H9 (cell line): ENCODE results near the gene WEE1. TPM values are rescaled to one million over a fixed set of nuclear protein-coding genes. Genes with fewer than 3 reads are reported as not detected.
A peak's percentile ranks its signal among the peaks of the same experiment; 100 is the strongest.

Source experiments
- DNase-seq: peaks from one replicate; pipeline ENCODE4 v3.0.0-alpha.2; 2017
- H2AFZ ChIP-seq: one replicate; pipeline ENCODE4 v1.6.1; 2013; ENCODE audit warnings: mild to moderate bottlenecking, low read length, control low read depth, moderate library complexity
- H2AK5ac ChIP-seq: 2 replicates; pipeline ENCODE4 v1.6.1; 2013; ENCODE audit warnings: low read length, control low read depth, mixed read lengths; ENCODE audit not compliant: insufficient read length
- H2BK120ac ChIP-seq: one replicate; pipeline ENCODE4 v1.6.1; 2013; ENCODE audit warnings: low read depth, mild to moderate bottlenecking, low read length, control low read depth, inconsistent platforms; ENCODE audit not compliant: poor library complexity, severe bottlenecking
- H2BK12ac ChIP-seq: 2 replicates; pipeline ENCODE4 v1.6.1; 2013; ENCODE audit warnings: low read length, control low read depth, mixed read lengths, low read depth; ENCODE audit not compliant: insufficient read length
- H2BK15ac ChIP-seq: 2 replicates; pipeline ENCODE4 v1.6.1; 2013; ENCODE audit warnings: low read depth, low read length, control low read depth
- H2BK20ac ChIP-seq: one replicate; pipeline ENCODE4 v1.6.1; 2013; ENCODE audit warnings: low read depth, mild to moderate bottlenecking, low read length, control low read depth, inconsistent platforms; ENCODE audit not compliant: poor library complexity, severe bottlenecking
- H2BK5ac ChIP-seq: 2 replicates; pipeline ENCODE4 v1.6.1; 2013; ENCODE audit warnings: low read length, control low read depth, mixed read lengths; ENCODE audit not compliant: insufficient read length
- H3K14ac ChIP-seq: 2 replicates; pipeline ENCODE4 v1.6.1; 2013; ENCODE audit warnings: low read length, control low read depth; ENCODE audit not compliant: insufficient read depth
- H3K18ac ChIP-seq: 2 replicates; pipeline ENCODE4 v1.6.1; 2013; ENCODE audit warnings: low read depth, mild to moderate bottlenecking, mixed read lengths, low read length, control low read depth; ENCODE audit not compliant: insufficient read length
- H3K23ac ChIP-seq: 2 replicates; pipeline ENCODE4 v1.6.1; 2013; ENCODE audit warnings: low read length, control low read depth, mixed read lengths, low read depth; ENCODE audit not compliant: insufficient read length
- H3K23me2 ChIP-seq: 2 replicates; pipeline ENCODE4 v1.6.1; 2013; ENCODE audit warnings: low read depth, mild to moderate bottlenecking, mixed read lengths, low read length, control low read depth; ENCODE audit not compliant: insufficient read length, poor library complexity, severe bottlenecking
- H3K27ac ChIP-seq: 2 replicates; pipeline ENCODE4 v1.5.1; 2013; ENCODE audit warnings: low read length, control low read depth, mixed read lengths, low read depth; ENCODE audit not compliant: insufficient read length
- H3K27me3 ChIP-seq: 2 replicates; pipeline ENCODE4 v1.6.1; 2013; ENCODE audit warnings: low read length, control low read depth, inconsistent platforms; ENCODE audit not compliant: insufficient read depth
- H3K4ac ChIP-seq: 2 replicates; pipeline ENCODE4 v1.6.1; 2013; ENCODE audit warnings: low read depth, mild to moderate bottlenecking, control low read depth, inconsistent platforms, low read length, moderate library complexity
- H3K4me1 ChIP-seq: 2 replicates; pipeline ENCODE4 v1.6.1; 2013; ENCODE audit warnings: low read length, control low read depth, inconsistent platforms; ENCODE audit not compliant: insufficient read depth
- H3K4me2 ChIP-seq: 2 replicates; pipeline ENCODE4 v1.6.1; 2013; ENCODE audit warnings: low read length, control low read depth, mixed read lengths; ENCODE audit not compliant: insufficient read length, insufficient read depth
- H3K56ac ChIP-seq: 2 replicates; pipeline ENCODE4 v1.6.1; 2013; ENCODE audit warnings: low read depth, mild to moderate bottlenecking, mixed read lengths, low read length, control low read depth; ENCODE audit not compliant: insufficient read length
- H3K79me1 ChIP-seq: 2 replicates; pipeline ENCODE4 v1.6.1; 2013; ENCODE audit warnings: low read depth, mild to moderate bottlenecking, moderate library complexity, low read length, control low read depth, inconsistent platforms; ENCODE audit not compliant: insufficient read depth, poor library complexity, severe bottlenecking
- H3K79me2 ChIP-seq: 2 replicates; pipeline ENCODE4 v1.6.1; 2013; ENCODE audit warnings: low read length, control low read depth, inconsistent platforms; ENCODE audit not compliant: insufficient read depth
- H3K9ac ChIP-seq: 2 replicates; pipeline ENCODE4 v1.6.1; 2013; ENCODE audit warnings: low read length, control low read depth, mixed read lengths; ENCODE audit not compliant: insufficient read length; ENCODE audit errors: extremely low read depth
- H3K9me3 ChIP-seq: one replicate; pipeline ENCODE4 v1.6.1; 2013; ENCODE audit warnings: low read depth, low read length, inconsistent platforms; ENCODE audit not compliant: control insufficient read depth
- H3T11ph ChIP-seq: one replicate; pipeline ENCODE4 v1.6.1; 2013; ENCODE audit warnings: mild to moderate bottlenecking, low read length, control low read depth, inconsistent platforms
- H4K20me1 ChIP-seq: one replicate; pipeline ENCODE4 v1.6.1; 2013; ENCODE audit not compliant: control insufficient read depth, insufficient read length, insufficient read depth
- H4K5ac ChIP-seq: 2 replicates; pipeline ENCODE4 v1.6.1; 2013; ENCODE audit warnings: low read depth, mild to moderate bottlenecking, mixed read lengths, low read length, control low read depth; ENCODE audit not compliant: insufficient read length
- H4K8ac ChIP-seq: replicated peaks from 2 replicates; pipeline ENCODE4 v1.6.1; 2013; ENCODE audit warnings: low read length, control low read depth, mixed read lengths, low read depth; ENCODE audit not compliant: insufficient read length
- H4K91ac ChIP-seq: 2 replicates; pipeline ENCODE4 v1.6.1; 2013; ENCODE audit warnings: low read depth, mild to moderate bottlenecking, moderate library complexity, mixed read lengths, low read length, control low read depth; ENCODE audit not compliant: insufficient read length
- H3K27ac Mint-ChIP-seq, 3 experiments: 2 replicates in 2 of 3; 3 replicates in 1 of 3; pipeline ENCODE4 v1.8.0; 2020 to 2021; ENCODE audit warnings: mixed read lengths in 3 of 3, mild to moderate bottlenecking in 1 of 3, moderate library complexity in 1 of 3
- H3K27me3 Mint-ChIP-seq: 2 replicates; pipeline ENCODE4 v1.8.0; 2021; ENCODE audit warnings: low read depth, mild to moderate bottlenecking, moderate library complexity, mixed read lengths
- H3K36me3 Mint-ChIP-seq, 3 experiments: 2 replicates in 2 of 3; 3 replicates in 1 of 3; pipeline ENCODE4 v1.8.0; 2020 to 2021; ENCODE audit warnings: low read depth in 3 of 3, mixed read lengths in 3 of 3; ENCODE audit not compliant: insufficient read depth in 1 of 3
- H3K4me1 Mint-ChIP-seq, 2 experiments: 2 replicates each; pipeline ENCODE4 v1.8.0; 2020; ENCODE audit warnings: mixed read lengths in 2 of 2
- H3K4me3 Mint-ChIP-seq, 2 experiments: 2 replicates in 1 of 2; 3 replicates in 1 of 2; pipeline ENCODE4 v1.8.0; 2020 to 2021; ENCODE audit warnings: mild to moderate bottlenecking in 2 of 2, mixed read lengths in 2 of 2, moderate library complexity in 1 of 2
- H3K9me3 Mint-ChIP-seq, 2 experiments: 2 replicates in 1 of 2; 3 replicates in 1 of 2; pipeline ENCODE4 v1.8.0; 2020; ENCODE audit warnings: mild to moderate bottlenecking in 2 of 2, mixed read lengths in 2 of 2, moderate library complexity in 1 of 2
- WGBS: extraction: QIAGEN DNeasy Blood & Tissue Kit; methylation state at CpG from one replicate; pipeline ENCODE4 v1.1.7; 2013; ENCODE audit warnings: missing lambda C conversion rate, low lambda C conversion rate, mixed read lengths; ENCODE audit not compliant: insufficient read length; ENCODE audit errors: extremely low coverage; 5-methylcytosine and 5-hydroxymethylcytosine counted together
- total RNA-seq: library from RNA; stranded (reverse); gene quantifications from 2 replicates; pipeline ENCODE4 v1.2.1, GENCODE V29; 2021
- TF ChIP-seq, protein P1 (sequence below): fragments of 200-600 bp; sonication (generic); conservative IDR thresholded peaks from 3 replicates; pipeline ENCODE4 v1.8.0; 2021; ENCODE audit warnings: antibody characterized with exemption, mild to moderate bottlenecking

Gene WEE1
- total RNA-seq, 1 experiment from 2014 or later: 142 TPM

DNA sequence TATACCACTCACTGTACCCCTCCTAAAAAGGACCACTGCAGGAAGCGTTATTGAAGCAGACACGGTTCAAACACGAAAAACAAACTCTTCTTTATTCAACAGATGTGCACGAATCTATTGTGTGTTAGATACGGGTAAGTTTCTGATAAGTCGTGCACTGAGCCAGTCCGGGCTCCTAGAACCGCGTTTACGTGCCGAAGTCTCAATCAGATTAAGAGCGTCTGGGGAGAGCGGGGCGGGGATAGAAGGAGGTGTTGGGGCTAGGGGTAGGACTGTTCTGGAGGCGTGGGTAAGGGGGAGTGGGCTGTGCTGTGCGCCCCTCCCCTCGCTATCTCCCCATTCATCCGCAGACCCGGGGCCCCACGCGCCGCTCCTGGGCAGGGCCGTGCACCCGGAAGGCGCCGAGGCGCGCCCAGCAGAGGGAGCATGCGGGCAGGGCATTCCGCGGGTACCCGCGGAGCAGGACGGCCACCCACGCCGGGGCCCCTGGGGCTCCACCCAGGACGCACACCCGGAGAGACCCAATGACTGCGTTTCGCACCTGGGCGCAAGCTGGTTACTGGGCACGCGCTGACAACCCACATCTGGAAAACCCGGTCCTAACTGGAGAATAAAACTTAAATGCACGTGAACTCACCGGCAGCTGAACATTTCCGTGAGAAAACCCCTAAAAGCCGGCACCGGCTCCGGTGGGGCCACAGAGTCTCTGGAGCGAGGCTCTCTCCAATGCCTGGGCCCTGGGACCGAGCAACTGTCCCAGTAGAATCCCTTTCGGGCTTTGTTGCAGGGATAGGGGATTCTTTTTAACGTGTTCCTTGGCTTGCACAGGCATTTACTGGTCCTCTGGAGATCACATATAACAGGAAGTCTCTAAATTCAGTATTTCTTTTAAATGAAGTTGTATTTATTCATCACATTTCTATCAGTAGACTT, 40.6 kb downstream of the WEE1 start:
- H3K4me1 ChIP-seq: no peaks in the 10 kb centered on the region
- H3K14ac ChIP-seq: peak overlapping the region; percentile 94; the same call in 1 of the 2 replicates
- no peaks in the 10 kb centered on the region for H3K9me3 ChIP-seq
- no peak overlapping the region for H2BK15ac ChIP-seq
- H3K4me3 Mint-ChIP-seq: peak overlapping the region; percentile 72 to 77
- H3T11ph ChIP-seq: peak overlapping the region; percentile 77
- peak overlapping the region; percentile 57 for H2AFZ ChIP-seq
- no peaks in the 10 kb centered on the region for H4K20me1 ChIP-seq
- no peak overlapping the region for H3K23ac ChIP-seq
- no peak overlapping the region for H2AK5ac ChIP-seq
- no peak overlapping the region for H4K91ac ChIP-seq
- H3K27me3 ChIP-seq: no peaks in the 10 kb centered on the region
- H4K5ac ChIP-seq: peak overlapping the region; percentile 10
- peaks cover 0 to 7% (median 1%) of the 10 kb centered on the region in 3 experiments; a peak in 3 of 7 replicates for H3K36me3 Mint-ChIP-seq
- no peak overlapping the region for H2BK120ac ChIP-seq
- WGBS: no CpG with 5 or more reads among the region's 54 CpGs
- no peaks in the 10 kb centered on the region for H3K79me1 ChIP-seq
- H3K4me2 ChIP-seq: peak overlapping the region; percentile 69
- peak overlapping the region; percentile 5; the same call in 1 of the 2 replicates for H3K4ac ChIP-seq
- no peak overlapping the region for H3K56ac ChIP-seq
- no peak overlapping the region for H2BK12ac ChIP-seq
- H3K27ac Mint-ChIP-seq: peak overlapping the region; percentile 76 to 94 (median 94)
- peak overlapping the region; percentile 75 for H3K18ac ChIP-seq
- peak overlapping the region; percentile 9 for H3K27ac ChIP-seq
- H3K79me2 ChIP-seq: no peaks in the 10 kb centered on the region
- H3K27me3 Mint-ChIP-seq: no peaks in the 10 kb centered on the region
- H3K23me2 ChIP-seq: peaks cover 11% of the 10 kb centered on the region
- H2BK5ac ChIP-seq: no peak overlapping the region
- H3K4me1 Mint-ChIP-seq: peaks cover 20 to 24% of the 10 kb centered on the region in 2 experiments
- peak overlapping the region; percentile 25 for H4K8ac ChIP-seq
- peak overlapping the region; percentile 63 for H3K9ac ChIP-seq
- peaks cover 2 to 3% of the 10 kb centered on the region in 2 experiments; a peak in 2 of 5 replicates for H3K9me3 Mint-ChIP-seq
- H2BK20ac ChIP-seq: no peak overlapping the region
- peak; percentile 81 for DNase-seq
- TF ChIP-seq, protein P1, sequence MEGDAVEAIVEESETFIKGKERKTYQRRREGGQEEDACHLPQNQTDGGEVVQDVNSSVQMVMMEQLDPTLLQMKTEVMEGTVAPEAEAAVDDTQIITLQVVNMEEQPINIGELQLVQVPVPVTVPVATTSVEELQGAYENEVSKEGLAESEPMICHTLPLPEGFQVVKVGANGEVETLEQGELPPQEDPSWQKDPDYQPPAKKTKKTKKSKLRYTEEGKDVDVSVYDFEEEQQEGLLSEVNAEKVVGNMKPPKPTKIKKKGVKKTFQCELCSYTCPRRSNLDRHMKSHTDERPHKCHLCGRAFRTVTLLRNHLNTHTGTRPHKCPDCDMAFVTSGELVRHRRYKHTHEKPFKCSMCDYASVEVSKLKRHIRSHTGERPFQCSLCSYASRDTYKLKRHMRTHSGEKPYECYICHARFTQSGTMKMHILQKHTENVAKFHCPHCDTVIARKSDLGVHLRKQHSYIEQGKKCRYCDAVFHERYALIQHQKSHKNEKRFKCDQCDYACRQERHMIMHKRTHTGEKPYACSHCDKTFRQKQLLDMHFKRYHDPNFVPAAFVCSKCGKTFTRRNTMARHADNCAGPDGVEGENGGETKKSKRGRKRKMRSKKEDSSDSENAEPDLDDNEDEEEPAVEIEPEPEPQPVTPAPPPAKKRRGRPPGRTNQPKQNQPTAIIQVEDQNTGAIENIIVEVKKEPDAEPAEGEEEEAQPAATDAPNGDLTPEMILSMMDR: peak; percentile 87
